Stimulated activated CD4-positive, alpha-beta T cell treated with anti-CD3 and anti-CD28 coated beads, Interleukin-15, amount 100 ng/mL, for 48 hours (primary cell): Measurements from ENCODE around the gene CNGA2.

Experiments used
- DNase-seq, 2 donors: peaks; one replicate each; pipeline ENCODE4 v3.0.0-alpha.2; 2020; ENCODE audit warnings: low read depth in 2 of 2

The CNGA2 gene

DNA sequence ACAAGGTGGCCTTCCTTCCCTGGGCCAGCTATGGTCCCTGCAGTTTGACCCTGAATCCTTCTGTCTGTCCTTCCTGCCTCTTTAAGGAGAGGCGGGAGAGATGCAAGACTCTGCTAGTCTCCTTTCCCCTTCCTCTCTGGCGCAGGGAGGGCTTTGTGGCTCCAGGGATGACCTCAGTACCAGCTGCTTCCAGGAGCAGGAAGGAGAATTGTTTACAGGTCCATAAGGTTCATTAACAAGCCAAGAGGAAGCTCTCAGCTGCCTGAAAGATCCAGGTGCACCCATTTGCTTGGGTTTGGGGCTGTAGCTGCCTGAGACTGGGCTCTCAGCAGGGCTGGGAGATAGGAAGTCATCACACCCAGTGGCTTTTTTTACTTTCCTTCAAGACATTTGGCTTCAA, 22.8 kb upstream of the CNGA2 start:
- no peak for DNase-seq

DNA sequence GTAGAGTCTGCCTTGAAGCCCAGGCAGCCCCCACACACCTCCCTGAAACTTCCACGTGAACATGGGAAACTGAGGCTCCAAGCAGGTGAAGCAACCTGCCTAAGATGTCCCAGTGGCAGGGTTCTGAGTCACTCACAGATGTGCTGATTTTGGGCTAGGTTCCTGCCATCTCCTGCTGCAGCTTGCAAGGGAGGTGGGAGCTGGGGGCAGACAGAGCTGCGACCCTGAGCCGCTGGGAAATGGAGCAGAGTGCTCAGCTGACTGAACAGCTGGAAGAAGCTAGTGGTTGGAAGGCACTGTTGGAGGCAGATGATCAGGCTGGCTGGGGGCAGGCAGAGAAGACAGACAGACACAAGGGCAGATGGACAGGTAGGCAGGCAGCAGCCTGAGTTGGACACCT, 22.3 kb upstream of the CNGA2 start:
- DNase-seq, result no peak

DNA sequence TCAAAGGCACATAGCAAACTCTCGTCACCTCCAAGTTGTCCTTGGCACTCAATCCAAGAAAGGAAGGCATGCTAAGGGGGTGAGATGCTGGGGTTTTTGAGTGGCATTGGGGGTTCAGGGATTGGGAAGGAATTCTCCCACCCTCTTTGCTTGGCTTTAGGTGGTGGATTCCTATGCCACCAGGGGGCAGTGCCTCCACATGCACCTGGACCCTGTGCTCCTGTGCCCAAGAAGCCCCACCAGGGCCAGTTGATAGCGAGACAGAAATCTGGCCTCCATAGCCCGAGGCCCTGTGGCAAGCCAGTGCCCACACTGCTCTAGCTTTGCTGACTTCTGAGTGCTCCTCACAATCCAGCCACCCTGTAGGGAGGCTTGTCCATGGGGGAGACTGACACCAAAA, 20.7 kb upstream of the CNGA2 start:
- DNase-seq, result no peak

DNA sequence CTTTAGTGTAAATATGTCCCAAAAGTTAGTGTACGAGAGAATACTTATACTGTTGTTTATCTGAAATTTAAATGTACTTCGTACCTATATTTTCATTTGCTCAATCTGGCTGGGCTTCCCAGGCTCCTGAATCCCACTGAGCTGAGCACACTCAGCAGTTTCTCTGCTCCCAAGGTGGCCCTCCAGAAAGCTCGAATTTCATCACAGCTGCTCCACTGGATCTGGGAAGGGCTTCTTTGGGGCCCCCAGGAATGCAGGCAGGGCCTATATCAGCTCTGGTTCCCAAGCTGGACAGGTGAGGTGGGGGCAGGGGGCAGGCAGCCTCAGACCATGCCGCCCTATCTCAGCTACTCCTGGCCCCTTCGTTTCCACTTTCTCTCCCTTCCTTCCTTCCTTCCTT, 20.2 kb upstream of the CNGA2 start:
- no peak for DNase-seq

DNA sequence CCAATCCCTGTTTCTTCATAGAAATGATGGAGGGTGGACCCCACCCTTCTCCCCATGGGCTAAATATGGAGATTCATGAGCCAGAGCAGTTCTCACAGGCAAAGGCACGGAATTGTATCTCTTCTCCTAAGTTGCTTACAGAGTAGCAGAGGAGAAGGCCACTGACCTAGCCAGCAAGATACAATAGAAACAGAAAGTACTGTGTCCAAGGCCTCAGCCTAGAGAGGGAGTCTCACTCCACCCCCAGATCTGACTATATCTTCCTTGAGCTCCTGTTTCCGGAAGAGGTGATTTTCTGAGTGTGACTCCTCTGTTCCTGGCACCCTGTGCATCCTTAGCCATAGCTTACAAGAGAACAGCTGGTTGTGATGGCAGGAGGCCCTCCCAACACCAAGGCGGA, 18.8 kb upstream of the CNGA2 start, which contains the start of gene FATE1:
Gene FATE1, plus strand, starts transcription at position 284 of the 400 bp plus-strand sequence. Its CDS starts 85 bp downstream, at position 369.
- DNase-seq, result no peak

DNA sequence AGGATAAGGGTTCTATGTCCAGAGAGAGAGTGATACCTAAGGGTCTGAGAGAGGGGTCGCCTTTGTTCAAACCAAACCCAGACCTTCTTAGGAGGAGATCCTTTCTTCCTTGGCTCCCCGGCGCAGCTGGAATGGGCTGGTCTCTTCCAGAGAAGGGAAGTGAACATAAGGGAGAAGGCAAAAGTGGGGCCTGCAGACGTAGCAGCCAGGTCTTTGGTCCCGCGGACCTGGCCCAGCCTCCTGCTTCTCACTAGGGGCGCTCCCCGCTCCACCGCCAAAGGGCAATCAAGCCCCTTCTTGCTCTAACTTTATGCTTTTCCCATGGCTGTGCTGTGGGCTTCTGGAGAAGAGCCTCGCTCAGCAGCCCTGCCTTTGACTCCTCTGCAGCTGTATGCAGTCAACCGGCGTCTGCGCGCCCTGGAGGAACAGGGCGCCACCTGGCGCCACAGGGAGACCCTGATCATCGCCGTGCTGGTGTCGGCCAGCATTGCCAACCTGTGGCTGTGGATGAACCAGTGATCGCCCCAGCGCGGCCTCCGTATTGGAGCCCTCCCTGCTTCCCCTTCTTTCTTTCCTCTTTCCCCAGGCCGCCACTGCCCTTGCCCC, 12.2 kb upstream of the CNGA2 start:
- no peak for DNase-seq

DNA sequence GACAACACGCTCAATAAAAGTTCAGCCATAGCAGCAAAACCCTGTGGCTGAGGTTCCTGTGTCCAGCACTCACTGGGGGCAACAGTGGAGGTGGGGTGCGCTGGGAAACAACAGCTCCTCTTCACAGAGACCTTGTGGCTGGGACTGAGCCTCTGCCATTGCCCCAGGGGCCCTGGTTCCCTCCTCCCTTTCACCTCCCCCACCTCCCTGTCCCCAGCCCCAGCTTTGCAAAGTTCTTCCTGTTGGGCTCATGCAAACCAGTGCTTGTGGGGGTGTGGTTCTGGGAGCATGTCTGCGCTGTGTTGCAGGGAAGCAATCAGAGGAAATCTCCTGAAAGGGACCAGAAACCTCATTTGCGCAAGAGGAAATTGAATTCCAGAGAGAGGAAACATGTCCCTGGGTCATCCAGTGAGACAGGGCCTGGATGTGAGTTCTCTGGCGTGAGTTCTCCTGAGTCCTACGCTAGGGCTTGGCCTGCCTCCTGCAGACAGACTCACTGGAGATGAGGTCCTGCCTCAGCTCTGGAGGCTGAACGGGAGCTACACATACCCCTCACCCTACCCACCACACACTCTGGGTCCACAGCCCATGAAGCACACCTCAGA, 11.3 kb upstream of the CNGA2 start:
- no peak for DNase-seq

DNA sequence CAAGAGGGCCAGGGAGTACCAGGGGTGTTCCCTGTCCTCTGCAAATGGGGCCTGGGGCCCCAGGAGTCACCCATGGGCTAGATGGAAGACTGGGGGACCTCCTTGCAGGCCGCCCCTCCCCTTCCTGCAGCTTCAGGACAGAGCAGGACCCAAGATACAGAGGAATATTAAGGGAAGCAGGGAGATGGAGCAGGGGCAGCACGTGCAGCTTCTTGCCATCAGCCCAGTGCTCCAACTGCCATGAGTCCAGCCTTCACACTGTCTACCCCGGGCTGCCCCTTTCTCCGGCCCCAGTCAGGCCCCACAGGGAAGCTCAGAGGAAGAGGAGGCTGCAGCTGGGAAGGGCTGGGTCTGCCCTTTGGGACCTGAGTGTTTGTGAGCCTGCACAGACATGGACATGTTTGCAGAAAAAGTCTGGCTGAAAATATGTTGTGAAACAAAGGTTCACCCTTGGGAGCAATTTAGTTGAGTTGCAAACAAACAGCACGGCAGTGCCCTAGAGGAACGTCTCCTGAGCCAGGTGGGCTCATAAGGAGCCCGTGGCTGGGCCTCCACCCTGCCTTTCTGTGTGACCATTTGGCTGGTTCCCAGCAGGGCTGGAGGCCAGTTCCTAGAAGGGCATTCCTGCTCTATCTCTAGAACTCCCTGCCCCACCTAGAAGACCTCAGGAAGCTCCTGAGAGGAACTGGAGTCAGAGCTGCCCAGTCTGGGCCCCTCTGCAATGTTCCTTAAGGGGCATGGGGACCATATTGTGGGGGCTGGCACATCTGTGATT, 9.8 kb upstream of the CNGA2 start:
- no peak for DNase-seq

DNA sequence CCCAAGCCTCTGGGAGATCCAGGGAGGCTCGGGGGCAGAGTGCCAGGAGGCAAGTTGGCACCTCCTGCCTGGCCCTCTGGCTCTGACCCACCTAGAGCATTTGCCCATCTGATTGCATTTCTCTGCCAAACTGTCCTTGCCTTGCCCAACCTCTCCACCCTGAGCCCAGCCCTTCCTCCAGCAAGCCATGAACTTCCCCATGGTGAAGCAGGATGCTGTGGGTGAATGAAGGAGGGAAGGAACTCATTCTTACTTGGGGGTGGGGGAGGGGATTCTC, 9.3 kb upstream of the CNGA2 start:
- no peak for DNase-seq

DNA sequence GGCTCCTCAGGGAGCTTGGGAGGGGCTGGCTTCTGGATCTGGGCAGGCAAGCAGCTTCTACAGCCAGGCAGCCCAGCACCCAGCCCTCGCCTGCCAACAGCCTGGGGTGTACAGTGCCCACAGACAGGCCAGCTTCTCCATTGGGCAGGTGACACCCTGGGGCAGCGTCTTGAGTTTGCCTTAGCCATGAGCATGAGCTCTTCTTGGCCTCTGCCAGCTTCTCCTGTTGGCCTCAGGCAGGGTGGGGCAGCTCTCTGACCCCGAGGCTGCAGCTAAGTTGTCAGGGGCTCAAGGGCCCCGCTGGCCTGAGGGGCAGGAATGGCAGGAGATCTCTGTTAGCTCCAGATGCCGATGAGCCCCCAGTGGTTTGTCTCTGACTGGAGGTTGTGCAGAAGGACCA, 7.8 kb upstream of the CNGA2 start:
- DNase-seq, result no peak

DNA sequence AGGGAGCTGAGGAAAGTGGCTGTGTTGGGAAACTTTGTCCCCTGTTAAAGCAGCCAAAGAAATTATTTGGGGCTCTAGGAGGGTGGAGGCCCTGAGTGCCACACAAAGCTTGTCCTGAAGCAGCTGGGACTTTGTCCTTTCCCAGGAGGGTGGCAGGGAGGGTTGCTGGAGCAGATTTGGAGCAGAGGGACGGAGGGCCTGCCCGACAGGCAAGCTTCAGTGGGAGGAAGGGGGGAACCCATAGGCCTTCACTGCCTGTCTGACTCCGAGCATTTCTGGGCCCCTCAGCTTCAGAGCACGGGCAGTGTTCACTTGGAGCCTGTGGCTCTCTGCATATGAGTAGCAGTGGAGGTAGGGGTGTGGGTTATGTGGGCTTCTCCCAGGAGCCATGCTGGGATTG, 7.2 kb upstream of the CNGA2 start:
- DNase-seq, result no peak

DNA sequence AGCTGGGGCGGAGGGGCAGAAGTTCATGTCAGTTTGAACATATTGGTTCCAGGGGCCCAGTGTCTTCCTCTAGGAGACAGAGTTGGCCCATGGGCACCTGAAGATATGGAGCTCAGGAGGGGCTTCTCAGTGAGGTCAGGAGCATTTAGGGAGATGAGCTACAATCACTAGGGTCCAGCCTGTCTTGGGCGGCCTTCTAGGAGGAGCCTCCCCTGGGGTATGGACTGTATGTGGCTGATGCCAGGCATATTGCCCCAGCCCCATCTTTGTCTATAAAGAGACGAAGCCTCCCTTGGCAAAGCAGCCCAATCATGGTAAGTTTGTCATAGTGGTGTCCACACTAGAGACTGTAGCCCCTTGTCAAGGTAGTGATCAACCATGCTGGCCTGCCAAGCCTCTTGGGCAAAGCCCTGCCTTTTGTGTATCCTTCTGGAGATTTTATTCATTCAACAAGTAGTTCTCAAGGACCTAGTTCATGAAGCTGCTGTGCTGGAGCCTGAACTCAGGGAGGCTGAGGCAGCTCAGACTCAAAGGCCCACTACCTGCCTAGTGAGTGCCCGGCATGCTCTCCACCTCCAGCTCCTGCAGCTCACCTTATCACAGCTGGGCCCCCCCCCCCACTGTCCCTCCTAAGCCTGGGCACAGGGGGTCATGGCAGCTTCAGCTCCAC, 5.4 kb upstream of the CNGA2 start:
- DNase-seq, result no peak

DNA sequence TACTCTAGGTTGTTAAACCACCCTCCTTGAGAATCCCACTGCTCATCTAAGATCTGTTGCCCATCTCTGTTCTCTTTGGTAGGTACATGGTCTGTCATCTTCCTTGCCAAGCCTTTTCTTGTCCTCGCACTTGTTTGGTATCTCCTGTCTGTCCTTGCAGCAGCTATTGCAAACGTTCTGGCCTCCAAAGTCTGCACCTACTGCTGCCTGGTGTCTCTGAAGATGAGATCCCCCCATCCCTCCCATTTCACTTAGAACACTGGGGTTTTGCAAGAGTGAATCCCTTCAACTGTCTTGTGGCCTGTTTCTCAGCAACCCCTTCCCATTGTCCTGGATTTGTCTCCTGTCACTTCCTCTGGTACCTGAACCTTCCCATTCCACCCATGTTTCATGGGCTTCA, 673 bp downstream of the CNGA2 start:
- no peak for DNase-seq

DNA sequence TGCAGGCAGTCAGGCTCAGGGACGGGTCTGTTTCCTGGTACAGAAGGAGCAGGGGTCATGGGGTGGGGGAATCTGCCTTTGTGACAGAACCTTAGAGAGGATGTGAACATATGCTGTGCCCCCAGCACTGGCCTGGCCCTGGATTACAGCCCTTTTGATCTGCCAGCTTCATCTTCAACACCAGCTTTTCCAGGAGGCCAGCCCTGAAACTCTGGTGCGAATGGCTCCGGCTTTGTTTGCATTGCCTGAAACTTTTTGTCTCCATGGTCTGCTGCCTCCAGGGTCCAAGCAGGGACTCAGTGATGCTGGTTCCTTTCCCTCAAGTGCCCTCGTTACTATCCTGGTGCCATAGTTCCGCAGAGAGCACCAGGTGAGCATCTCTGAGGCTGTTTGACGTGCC, 2.1 kb downstream of the CNGA2 start:
- no peak for DNase-seq

DNA sequence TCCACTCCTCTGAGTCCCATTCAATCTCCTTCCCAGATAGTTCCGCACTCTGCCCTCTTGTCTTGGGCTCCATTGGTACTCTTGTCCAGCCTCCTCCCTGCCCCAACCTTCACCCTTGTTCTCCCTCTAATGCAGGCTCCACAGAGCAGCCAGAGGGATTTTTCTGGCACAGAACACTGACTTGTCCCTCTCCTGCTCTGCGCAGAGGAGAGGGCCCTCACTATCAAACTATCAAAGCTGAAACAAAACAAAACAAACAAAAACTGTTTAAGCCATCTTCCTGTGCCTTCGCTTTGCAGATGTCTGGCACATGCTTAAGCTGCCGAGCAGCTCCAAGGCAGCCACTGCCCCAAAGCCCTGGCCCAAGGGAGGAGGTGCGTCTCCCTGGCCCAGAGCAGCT, 2.9 kb downstream of the CNGA2 start:
- no peak for DNase-seq

DNA sequence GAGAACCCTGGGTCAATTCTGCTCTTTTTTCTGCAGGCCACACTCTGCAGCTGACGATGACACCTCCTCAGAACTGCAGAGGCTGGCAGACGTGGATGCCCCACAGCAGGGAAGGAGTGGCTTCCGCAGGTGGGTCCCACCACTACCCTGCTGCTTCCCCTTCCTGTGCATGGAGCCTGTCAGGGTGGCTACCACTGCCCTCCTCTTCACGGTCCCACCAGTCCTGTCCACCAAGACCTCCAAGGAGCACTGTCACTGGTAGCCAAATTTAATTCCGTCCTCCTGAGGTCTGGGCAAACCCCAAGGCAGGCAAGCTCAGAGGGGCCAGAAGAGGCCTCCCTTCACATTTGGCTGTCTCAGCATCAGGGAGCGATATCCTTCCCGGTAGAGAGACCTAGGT, 4.2 kb downstream of the CNGA2 start:
- DNase-seq, result no peak

DNA sequence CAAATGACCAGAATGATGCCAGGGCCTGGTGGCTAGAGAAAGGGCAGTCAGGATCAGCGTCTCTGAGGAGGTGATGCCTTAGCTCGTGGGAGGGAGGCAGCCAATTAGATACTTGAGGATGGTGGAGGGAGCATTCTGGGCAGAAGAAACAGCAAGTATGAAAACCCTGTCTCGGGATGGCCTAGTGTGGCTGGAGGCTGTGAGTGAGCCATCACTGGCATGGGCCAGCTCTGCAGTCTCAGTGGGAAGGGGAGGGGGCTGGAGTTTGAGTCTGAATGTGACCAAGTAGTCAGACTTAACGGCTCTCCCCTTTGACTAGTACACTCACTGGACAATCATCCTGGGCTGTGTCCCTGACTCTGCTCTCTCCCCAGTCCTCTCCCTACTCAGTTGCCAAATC, 7.1 kb downstream of the CNGA2 start:
- no peak for DNase-seq

DNA sequence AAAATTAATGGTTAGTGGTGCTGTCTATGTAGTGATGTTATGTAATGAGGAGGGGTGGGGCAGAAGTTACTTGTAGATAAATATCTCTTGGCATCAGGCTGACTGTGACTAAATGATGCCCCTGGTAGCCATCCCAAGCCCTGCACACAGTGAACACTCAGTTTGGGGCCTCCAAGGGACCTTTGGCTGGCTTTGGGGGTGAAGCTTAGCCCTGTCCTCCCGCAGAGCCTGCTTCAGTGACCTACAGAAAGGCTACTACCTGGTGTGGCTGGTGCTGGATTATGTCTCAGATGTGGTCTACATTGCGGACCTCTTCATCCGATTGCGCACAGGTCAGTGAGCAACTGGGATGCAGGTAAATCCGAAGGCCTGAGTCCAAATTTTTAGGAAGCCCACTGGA, 7.8 kb downstream of the CNGA2 start:
- no peak for DNase-seq

DNA sequence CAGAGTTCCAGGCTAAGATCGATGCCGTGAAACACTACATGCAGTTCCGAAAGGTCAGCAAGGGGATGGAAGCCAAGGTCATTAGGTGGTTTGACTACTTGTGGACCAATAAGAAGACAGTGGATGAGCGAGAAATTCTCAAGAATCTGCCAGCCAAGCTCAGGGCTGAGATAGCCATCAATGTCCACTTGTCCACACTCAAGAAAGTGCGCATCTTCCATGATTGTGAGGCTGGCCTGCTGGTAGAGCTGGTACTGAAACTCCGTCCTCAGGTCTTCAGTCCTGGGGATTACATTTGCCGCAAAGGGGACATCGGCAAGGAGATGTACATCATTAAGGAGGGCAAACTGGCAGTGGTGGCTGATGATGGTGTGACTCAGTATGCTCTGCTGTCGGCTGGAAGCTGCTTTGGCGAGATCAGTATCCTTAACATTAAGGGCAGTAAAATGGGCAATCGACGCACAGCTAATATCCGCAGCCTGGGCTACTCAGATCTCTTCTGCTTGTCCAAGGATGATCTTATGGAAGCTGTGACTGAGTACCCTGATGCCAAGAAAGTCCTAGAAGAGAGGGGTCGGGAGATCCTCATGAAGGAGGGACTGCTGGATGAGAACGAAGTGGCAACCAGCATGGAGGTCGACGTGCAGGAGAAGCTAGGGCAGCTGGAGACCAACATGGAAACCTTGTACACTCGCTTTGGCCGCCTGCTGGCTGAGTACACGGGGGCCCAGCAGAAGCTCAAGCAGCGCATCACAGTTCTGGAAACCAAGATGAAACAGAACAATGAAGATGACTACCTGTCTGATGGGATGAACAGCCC, 9.3 kb downstream of the CNGA2 start:
- no peak for DNase-seq

DNA sequence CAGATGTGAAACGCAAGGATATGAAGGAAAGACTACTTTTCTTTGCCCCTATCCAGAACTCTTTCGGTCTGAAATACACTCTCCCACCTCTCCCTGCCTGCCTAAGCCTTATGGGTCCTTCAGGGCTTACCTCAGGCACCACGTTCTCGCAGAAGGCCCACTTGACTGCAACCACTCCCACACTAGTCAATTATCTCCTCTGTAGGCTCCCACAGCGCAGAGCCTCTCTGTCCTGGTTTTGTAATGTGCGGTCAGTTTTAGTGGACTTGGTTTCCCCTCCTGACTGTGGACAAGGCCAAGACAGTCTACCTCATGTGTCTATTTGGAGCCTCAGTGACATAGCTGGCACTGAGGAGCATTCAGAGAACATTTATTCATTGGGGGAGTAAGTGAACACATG, 11.1 kb downstream of the CNGA2 start:
- DNase-seq, result no peak

DNA sequence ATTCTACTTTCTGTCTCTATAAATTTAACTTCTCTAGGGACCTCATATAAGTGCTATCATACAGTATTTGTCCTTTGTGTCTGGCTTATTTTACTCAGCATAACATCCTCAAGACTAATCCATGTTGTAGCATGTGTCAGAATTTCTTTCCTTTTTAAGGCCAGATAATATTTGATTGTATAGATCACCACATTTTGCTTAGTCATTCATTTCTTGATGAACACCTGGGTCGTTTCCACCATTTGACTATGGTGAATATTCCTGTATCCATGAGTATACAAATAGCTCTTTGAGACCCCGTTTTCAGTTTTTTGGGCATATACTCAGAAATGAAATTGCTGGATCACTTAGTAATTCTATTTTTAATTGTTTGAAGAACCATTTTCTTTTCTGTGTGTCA, 12.0 kb downstream of the CNGA2 start:
- no peak for DNase-seq

DNA sequence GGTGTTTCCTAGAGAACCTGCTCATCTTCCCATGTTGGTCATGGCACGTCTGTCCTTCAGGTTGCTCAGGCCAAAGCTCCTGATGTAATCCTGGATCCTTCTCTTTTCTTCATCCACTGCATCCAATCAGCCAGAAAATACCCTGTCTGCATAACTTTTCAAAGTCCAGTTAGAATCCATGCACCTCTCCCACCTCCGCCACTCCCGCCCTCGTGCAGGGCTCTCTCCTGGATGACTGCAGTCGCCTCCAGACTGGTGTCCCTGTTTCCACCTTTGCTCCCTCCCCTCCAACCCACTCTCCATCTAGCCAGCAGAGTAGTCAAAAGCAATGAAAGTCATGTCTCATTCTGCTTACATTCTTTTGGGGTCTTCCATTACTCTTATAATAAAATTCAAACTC, 16.0 kb downstream of the CNGA2 start:
- no peak for DNase-seq
